OCI-LY7 (cell line): ENCODE data around the gene ZIC4.

Source experiments
- EZH2phosphoT487 ChIP-seq: fragments of 200-600 bp; sonication (generic); IDR thresholded peaks from 2 replicates; pipeline ENCODE4 v1.6.1; 2018; ENCODE audit warnings: low read depth, borderline replicate concordance, mild to moderate bottlenecking, mixed run types, antibody characterized with exemption, low read length, moderate library complexity, mixed read lengths
- TF ChIP-seq, protein P1 (sequence below): fragments of 200-600 bp; sonication (generic); conservative IDR thresholded peaks from 2 replicates; pipeline ENCODE4 v1.5.1; 2014; ENCODE audit warnings: mild to moderate bottlenecking, antibody characterized with exemption, low read length, moderate library complexity, mixed read lengths

DNA sequence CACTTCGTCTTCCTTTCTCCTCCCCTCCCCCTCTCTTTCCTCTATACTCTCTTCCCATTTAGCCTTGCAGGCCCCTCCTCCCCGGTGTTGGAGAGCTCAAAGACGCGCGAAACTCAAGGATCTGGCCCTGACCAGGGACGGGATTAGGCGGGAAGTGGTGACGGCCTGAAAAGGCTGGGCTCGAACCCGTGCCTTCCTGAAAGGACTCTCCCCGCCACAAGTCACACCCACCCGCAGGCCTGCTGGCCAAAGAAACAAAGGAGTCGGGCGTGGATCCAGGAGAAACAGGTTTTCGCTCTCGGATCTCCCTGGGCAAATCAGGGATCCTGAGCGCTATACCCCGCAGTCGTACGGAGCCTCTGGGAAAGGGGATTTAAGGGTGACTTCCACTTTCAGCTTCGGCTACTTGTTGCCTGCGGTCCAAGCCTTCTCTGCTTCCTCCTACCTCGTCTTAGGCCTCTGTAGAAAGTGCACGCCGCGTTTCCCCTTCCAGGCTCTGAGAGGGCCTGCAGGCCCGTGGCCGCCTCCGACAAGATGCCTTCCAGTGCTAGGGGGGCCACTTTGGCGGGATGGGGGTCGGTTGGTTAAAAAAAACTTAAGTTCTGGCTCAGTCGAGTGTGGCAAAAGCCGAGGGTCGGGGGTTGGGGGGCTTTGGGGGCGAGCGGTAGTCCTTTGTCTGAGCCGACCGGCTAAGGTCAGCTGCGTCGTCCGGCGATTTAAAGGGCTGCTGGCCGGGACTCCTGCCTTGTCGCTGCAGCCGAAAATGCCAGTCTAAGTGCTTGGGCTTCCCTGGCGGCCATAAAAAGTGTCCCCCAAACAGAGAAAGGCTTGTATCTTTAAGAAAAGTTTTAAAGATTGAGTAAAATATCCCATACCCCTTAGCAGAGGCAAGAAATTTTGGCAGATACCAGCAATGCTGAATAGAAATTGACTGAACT lies 8.2 kb downstream of the ZIC4 start:
- TF ChIP-seq, protein P1, sequence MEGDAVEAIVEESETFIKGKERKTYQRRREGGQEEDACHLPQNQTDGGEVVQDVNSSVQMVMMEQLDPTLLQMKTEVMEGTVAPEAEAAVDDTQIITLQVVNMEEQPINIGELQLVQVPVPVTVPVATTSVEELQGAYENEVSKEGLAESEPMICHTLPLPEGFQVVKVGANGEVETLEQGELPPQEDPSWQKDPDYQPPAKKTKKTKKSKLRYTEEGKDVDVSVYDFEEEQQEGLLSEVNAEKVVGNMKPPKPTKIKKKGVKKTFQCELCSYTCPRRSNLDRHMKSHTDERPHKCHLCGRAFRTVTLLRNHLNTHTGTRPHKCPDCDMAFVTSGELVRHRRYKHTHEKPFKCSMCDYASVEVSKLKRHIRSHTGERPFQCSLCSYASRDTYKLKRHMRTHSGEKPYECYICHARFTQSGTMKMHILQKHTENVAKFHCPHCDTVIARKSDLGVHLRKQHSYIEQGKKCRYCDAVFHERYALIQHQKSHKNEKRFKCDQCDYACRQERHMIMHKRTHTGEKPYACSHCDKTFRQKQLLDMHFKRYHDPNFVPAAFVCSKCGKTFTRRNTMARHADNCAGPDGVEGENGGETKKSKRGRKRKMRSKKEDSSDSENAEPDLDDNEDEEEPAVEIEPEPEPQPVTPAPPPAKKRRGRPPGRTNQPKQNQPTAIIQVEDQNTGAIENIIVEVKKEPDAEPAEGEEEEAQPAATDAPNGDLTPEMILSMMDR: no peak
- TF ChIP-seq EZH2phosphoT487: no peak
